Neuronal stem cell (in vitro differentiated cells): ENCODE measurements around the gene LTBP1.

Experiments used
- DNase-seq: peaks from one replicate; pipeline ENCODE4 v3.0.0-alpha.2; 2013; ENCODE audit warnings: low spot score
- H2AFZ ChIP-seq: one replicate; pipeline ENCODE4 v1.6.1; 2013; ENCODE audit warnings: mild to moderate bottlenecking, low read length, inconsistent platforms
- H2AK5ac ChIP-seq: 2 replicates; pipeline ENCODE4 v1.6.1; 2013; ENCODE audit warnings: low read depth, mild to moderate bottlenecking, inconsistent platforms, low read length, moderate library complexity, mixed read lengths
- H2BK120ac ChIP-seq: 2 replicates; pipeline ENCODE4 v1.6.1; 2013; ENCODE audit warnings: low read depth, mild to moderate bottlenecking, inconsistent platforms, low read length, moderate library complexity, mixed read lengths
- H2BK12ac ChIP-seq: one replicate; pipeline ENCODE4 v1.6.1; 2013; ENCODE audit warnings: low read length, inconsistent platforms
- H2BK15ac ChIP-seq: 2 replicates; pipeline ENCODE4 v1.6.1; 2013; ENCODE audit warnings: mild to moderate bottlenecking, low read length, inconsistent platforms, mixed read lengths
- H2BK5ac ChIP-seq: one replicate; pipeline ENCODE4 v1.6.1; 2013; ENCODE audit warnings: inconsistent platforms, mild to moderate bottlenecking, low read length, moderate library complexity
- H3K14ac ChIP-seq: one replicate; pipeline ENCODE4 v1.6.1; 2013; ENCODE audit warnings: low read length, inconsistent platforms
- H3K18ac ChIP-seq: 2 replicates; pipeline ENCODE4 v1.6.1; 2013; ENCODE audit warnings: low read length, inconsistent platforms
- H3K23ac ChIP-seq: 2 replicates; pipeline ENCODE4 v1.6.1; 2013; ENCODE audit warnings: low read depth, mild to moderate bottlenecking, mixed read lengths, low read length, inconsistent platforms; ENCODE audit not compliant: poor library complexity
- H3K27ac ChIP-seq: replicated peaks from 3 replicates; pipeline ENCODE4 v1.5.1; 2013; ENCODE audit warnings: low read length, inconsistent platforms
- H3K27me3 ChIP-seq, 3 experiments: 2 replicates each; pipeline ENCODE4 v1.6.1; 2013; ENCODE audit warnings: low read length in 3 of 3, mild to moderate bottlenecking in 2 of 3, inconsistent platforms in 1 of 3, low read depth in 1 of 3, mixed read lengths in 1 of 3, moderate library complexity in 1 of 3; ENCODE audit not compliant: control insufficient read depth in 3 of 3, insufficient read depth in 3 of 3
- H3K36me3 ChIP-seq, 2 donors: replicated peaks in 1 of 2; 2 replicates each; pipeline ENCODE4 v1.6.1; 2013; ENCODE audit warnings: low read length in 2 of 2; ENCODE audit not compliant: control insufficient read depth in 2 of 2, insufficient read depth in 2 of 2
- H3K4ac ChIP-seq: 2 replicates; pipeline ENCODE4 v1.6.1; 2013; ENCODE audit warnings: inconsistent platforms, mild to moderate bottlenecking, low read length, moderate library complexity
- H3K4me1 ChIP-seq, 2 donors: 1 replicate in 1 of 2; 2 replicates in 1 of 2; pipeline ENCODE4 v1.6.1; 2013; ENCODE audit warnings: low read length in 2 of 2, low read depth in 1 of 2; ENCODE audit not compliant: control insufficient read depth in 2 of 2, insufficient read depth in 1 of 2
- H3K4me2 ChIP-seq: one replicate; pipeline ENCODE4 v1.6.1; 2013; ENCODE audit warnings: mild to moderate bottlenecking, low read length, inconsistent platforms; ENCODE audit not compliant: insufficient read depth, poor library complexity, severe bottlenecking
- H3K4me3 ChIP-seq, 2 donors: 2 replicates each; pipeline ENCODE4 v1.5.1; 2013; ENCODE audit warnings: low read length in 2 of 2, mild to moderate bottlenecking in 2 of 2, inconsistent platforms in 1 of 2, moderate library complexity in 1 of 2
- H3K79me1 ChIP-seq: one replicate; pipeline ENCODE4 v1.6.1; 2013; ENCODE audit warnings: low read depth, mild to moderate bottlenecking, inconsistent platforms, low read length, moderate library complexity
- H3K9ac ChIP-seq: one replicate; pipeline ENCODE4 v1.6.1; 2013; ENCODE audit warnings: mild to moderate bottlenecking, low read depth, low read length, inconsistent platforms; ENCODE audit not compliant: poor library complexity
- H3K9me3 ChIP-seq, 2 donors: replicated peaks in 1 of 2; 2 replicates each; pipeline versions ENCODE3 to v1.6.1; 2013; ENCODE audit warnings: low read length in 2 of 2, mild to moderate bottlenecking in 2 of 2, inconsistent platforms in 1 of 2, low read depth in 1 of 2, mixed read lengths in 1 of 2, moderate library complexity in 1 of 2; ENCODE audit not compliant: control insufficient read depth in 2 of 2, insufficient read depth in 1 of 2
- H4K8ac ChIP-seq: one replicate; pipeline ENCODE4 v1.6.1; 2013; ENCODE audit warnings: low read depth, mild to moderate bottlenecking, inconsistent platforms, low read length, moderate library complexity
- H4K91ac ChIP-seq: one replicate; pipeline ENCODE4 v1.6.1; 2013; ENCODE audit warnings: low read length, low read depth, mild to moderate bottlenecking, inconsistent platforms; ENCODE audit not compliant: poor library complexity
- WGBS, 2 donors: extraction: QIAGEN DNeasy Blood & Tissue Kit; methylation state at CpG; one replicate each; pipeline ENCODE4 v1.1.7; 2013; ENCODE audit warnings: missing lambda C conversion rate in 2 of 2, mixed read lengths in 1 of 2; ENCODE audit not compliant: insufficient read length in 2 of 2, insufficient replicate concordance in 1 of 2; ENCODE audit errors: extremely low coverage in 2 of 2; 5-methylcytosine and 5-hydroxymethylcytosine counted together

The LTBP1 gene

DNA sequence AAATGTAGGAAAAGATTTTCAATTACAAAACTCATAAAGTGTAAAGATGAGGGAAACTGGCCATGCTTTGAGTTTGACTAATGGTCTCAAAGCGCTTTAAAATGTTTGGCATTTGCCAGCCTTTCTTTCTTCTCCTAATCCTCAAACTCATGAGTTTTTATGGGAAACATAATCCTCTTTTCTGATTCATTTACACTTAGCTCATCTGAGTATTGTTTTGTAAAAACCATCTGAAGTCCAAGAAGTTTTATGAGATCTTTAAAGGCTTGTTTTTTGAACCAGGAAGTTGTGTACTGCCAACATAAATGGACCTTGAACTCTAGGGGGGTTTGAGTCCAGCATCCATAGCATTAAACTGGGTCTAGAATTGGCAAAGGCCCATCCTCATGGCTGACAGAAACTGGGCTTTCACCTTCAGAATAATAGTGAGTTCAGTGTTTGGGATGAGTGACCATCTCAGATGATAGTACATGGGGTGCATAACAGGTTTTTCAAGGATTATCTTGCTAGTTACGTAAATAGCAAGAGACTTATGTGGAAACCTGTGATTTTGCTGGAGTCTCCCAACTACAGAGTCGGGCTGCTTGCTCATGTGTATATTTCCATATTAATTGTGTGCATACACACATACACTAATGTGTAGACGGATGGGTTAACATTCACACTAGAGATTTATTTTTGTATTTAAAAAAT lies 3.8 kb upstream of the LTBP1 start:
- Histone ChIP-seq H3K79me1 (no peaks in the 10 kb centered on the region), H3K4me3 (no peak overlapping the region), H3K27me3 (no peaks in the 10 kb centered on the region), H3K14ac (no peak overlapping the region), H3K4me2 (no peak overlapping the region), H3K18ac (no peak overlapping the region), H2AFZ (no peak overlapping the region), H3K9ac (no peak overlapping the region), H3K9me3 (peaks cover 0 to 7% of the 10 kb centered on the region in 2 donors), H3K4me1 (peaks cover 6 to 9% of the 10 kb centered on the region in 2 donors), H2BK15ac (no peak overlapping the region), H4K91ac (no peak overlapping the region), H2BK5ac (no peak overlapping the region), H2BK12ac (no peak overlapping the region), H3K36me3 (peaks cover 0 to 2% of the 10 kb centered on the region in 2 donors), H4K8ac (no peak overlapping the region), H2BK120ac (no peak overlapping the region), H3K27ac (no peak overlapping the region), H3K23ac (no peak overlapping the region), H3K4ac (no peak overlapping the region), H2AK5ac (no peak overlapping the region)
- no CpG with 5 or more reads among the region's 4 CpGs for WGBS, 2 donors
- no peak for DNase-seq

DNA sequence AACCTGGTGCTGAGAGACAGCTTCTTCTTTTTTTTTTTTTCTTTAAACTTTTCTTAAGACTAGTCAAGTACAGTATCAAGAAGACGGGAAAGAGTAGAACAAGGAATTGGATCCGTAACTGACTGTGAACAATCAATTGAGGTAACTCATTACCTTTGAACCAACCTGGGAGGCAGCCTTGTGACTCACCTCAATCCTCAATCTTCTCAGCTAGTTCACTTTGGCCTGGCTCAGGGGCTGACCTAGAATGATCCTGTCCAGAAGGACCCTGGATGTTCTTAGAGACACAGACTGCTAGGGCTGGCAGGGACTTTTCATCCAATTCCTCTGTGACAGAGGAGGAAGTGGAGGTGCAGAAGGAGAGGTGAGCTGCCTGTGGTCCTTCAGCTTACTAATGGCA lies 1.5 kb upstream of the LTBP1 start:
- Histone ChIP-seq H2BK5ac (no peak overlapping the region), H3K9me3 (peaks cover 0 to 7% of the 10 kb centered on the region in 2 donors), H3K36me3 (peaks cover 0 to 4% of the 10 kb centered on the region in 2 donors), H3K4me1 (peaks cover 2 to 7% of the 10 kb centered on the region in 2 donors), H3K79me1 (no peaks in the 10 kb centered on the region), H3K14ac (no peak overlapping the region), H2AFZ (no peak overlapping the region), H3K4me2 (no peak overlapping the region), H3K4me3 (no peak overlapping the region), H3K27me3 (no peaks in the 10 kb centered on the region), H2BK120ac (no peak overlapping the region), H3K9ac (no peak overlapping the region), H3K18ac (no peak overlapping the region), H4K8ac (no peak overlapping the region), H2BK15ac (no peak overlapping the region), H3K4ac (no peak overlapping the region), H2BK12ac (no peak overlapping the region), H3K23ac (no peak overlapping the region), H4K91ac (no peak overlapping the region), H3K27ac (no peak overlapping the region), H2AK5ac (peak overlapping the region; percentile 1)
- DNase-seq: no peak
- WGBS, 2 donors: no CpG with 5 or more reads among the region's 2 CpGs

DNA sequence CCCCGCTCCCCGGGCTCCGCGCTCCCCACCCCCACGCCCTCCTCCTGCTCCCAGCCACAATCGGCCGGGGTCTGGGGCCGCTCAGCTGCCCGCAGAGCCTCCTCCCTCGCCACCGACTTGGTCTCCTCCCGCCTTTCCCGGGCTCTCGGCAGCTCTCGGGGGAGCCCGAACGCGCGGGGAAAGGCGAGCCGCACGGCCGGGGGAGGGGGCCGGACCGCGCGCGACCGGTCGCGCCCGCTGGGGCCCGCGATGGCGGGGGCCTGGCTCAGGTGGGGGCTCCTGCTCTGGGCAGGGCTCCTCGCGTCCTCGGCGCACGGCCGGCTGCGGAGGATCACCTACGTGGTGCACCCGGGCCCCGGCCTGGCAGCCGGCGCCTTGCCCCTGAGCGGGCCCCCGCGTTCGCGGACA lies 327 bp downstream of the LTBP1 start:
- Histone ChIP-seq H3K4ac (no peak overlapping the region), H3K18ac (peak overlapping the region; percentile 98), H2AK5ac (peak overlapping the region; percentile 56), H3K4me2 (peak overlapping the region; percentile 95), H2BK15ac (no peak overlapping the region), H3K79me1 (no peaks in the 10 kb centered on the region), H3K27ac (peak overlapping the region; percentile 75), H3K23ac (peak overlapping the region; percentile 56), H3K27me3 (no peaks in the 10 kb centered on the region), H3K4me1 (peaks cover 2 to 8% of the 10 kb centered on the region in 2 donors), H2BK120ac (peak overlapping the region; percentile 88), H3K4me3 (peak overlapping the region; percentile 68 to 95), H2BK12ac (no peak overlapping the region), H3K36me3 (peaks cover 0 to 5% of the 10 kb centered on the region in 2 donors), H2BK5ac (peak overlapping the region; percentile 94), H4K91ac (no peak overlapping the region), H3K9ac (peak overlapping the region; percentile 92), H3K9me3 (peaks cover 0 to 7% of the 10 kb centered on the region in 2 donors), H4K8ac (no peak overlapping the region), H3K14ac (no peak overlapping the region), H2AFZ (peak overlapping the region; percentile 99)
- WGBS, 2 donors: no CpG with 5 or more reads among the region's 52 CpGs
- peak; percentile 26 for DNase-seq

DNA sequence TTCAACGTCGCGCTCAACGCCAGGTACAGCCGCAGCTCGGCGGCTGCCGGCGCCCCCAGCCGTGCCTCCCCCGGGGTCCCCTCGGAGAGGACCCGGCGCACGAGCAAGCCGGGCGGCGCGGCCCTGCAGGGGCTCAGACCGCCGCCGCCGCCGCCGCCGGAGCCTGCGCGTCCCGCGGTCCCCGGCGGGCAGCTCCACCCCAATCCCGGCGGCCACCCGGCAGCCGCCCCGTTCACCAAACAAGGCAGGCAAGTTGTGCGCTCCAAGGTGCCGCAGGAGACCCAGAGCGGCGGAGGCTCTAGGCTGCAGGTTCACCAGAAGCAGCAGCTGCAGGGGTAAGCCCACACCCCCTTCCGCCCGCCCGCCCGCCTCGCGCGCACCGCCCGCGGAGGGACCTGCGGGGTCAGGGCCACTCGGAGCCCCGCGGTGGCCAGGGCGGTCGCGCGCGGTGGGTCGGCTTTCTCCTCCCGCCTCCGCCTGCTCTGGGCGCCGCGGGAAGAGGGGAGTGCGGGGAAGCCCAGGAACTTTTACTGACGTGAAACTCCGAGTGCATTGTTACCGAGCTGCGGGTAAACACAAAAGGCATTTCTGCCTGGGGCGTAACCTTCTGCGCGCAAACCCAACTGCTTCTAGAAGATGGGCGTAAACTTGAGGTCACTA lies 861 bp downstream of the LTBP1 start:
- Histone ChIP-seq H2BK12ac (no peak overlapping the region), H4K91ac (no peak overlapping the region), H3K79me1 (no peaks in the 10 kb centered on the region), H2BK120ac (peak overlapping the region; percentile 88), H3K36me3 (peaks cover 0 to 7% of the 10 kb centered on the region in 2 donors), H3K9me3 (peaks cover 0 to 7% of the 10 kb centered on the region in 2 donors), H4K8ac (no peak overlapping the region), H2BK5ac (peak overlapping the region; percentile 94), H3K27ac (peak overlapping the region; percentile 75), H2AFZ (peak overlapping the region; percentile 99), H3K4ac (no peak overlapping the region), H2AK5ac (peak overlapping the region; percentile 56), H3K14ac (peak overlapping the region; percentile 15), H3K18ac (peak overlapping the region; percentile 98), H3K23ac (peak overlapping the region; percentile 56), H3K27me3 (no peaks in the 10 kb centered on the region), H3K9ac (peak overlapping the region; percentile 92), H3K4me3 (peak overlapping the region; percentile 68 to 95), H2BK15ac (no peak overlapping the region), H3K4me2 (peak overlapping the region; percentile 95), H3K4me1 (peaks cover 2 to 11% of the 10 kb centered on the region in 2 donors)
- WGBS, 2 donors: no CpG with 5 or more reads among the region's 75 CpGs
- peak; percentile 60 for DNase-seq
